ENCODE results near the gene SPACA1.

- TF ChIP-seq MAX (IDR thresholded peaks at IDR 0.05) (no peak), REST (IDR thresholded peaks at IDR 0.05) (no peak), SP1 (IDR thresholded peaks at IDR 0.05) (no peak), ATF3 (IDR thresholded peaks at IDR 0.05) (no peak), CTCF (IDR thresholded peaks at IDR 0.05; ENCODE audit: low read depth, low read length, missing input control) (no peak), YY1 (IDR thresholded peaks at IDR 0.05) (no peak)
- TF ChIP-seq, protein P1, sequence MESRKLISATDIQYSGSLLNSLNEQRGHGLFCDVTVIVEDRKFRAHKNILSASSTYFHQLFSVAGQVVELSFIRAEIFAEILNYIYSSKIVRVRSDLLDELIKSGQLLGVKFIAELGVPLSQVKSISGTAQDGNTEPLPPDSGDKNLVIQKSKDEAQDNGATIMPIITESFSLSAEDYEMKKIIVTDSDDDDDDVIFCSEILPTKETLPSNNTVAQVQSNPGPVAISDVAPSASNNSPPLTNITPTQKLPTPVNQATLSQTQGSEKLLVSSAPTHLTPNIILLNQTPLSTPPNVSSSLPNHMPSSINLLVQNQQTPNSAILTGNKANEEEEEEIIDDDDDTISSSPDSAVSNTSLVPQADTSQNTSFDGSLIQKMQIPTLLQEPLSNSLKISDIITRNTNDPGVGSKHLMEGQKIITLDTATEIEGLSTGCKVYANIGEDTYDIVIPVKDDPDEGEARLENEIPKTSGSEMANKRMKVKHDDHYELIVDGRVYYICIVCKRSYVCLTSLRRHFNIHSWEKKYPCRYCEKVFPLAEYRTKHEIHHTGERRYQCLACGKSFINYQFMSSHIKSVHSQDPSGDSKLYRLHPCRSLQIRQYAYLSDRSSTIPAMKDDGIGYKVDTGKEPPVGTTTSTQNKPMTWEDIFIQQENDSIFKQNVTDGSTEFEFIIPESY (IDR thresholded peaks at IDR 0.05): no peak
Measured at GRCh38 chr6:88020439-88020838, 27.2 kb upstream of the SPACA1 start.
